ENCODE results near the gene PUS10.
"Not testable (repeated sequence)": the region's sequence is repeated elsewhere in the genome, so short reads cannot be mapped to it uniquely, and the experiment has no call there.

Gene PUS10

DNA sequence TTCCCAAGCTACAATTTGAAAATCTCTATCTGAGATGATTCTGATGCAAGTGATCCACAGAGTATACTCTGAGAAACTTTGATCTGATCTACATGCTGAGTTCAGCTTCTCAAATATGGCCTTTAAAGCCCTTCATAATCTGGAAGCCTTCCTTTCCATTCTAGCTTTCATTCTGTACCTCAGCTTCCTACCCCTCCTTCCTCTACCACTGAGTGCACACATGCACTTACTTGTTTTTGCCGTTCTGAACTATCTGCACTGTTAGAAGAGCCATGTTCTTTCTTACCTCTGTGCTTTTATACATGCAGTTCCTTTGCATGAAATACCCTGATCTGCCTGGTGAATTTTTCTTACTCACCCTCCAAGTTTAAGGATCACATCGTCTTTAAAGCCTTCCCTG is 111.7 kb downstream of the PUS10 start:
- TF ChIP-seq, protein P1, sequence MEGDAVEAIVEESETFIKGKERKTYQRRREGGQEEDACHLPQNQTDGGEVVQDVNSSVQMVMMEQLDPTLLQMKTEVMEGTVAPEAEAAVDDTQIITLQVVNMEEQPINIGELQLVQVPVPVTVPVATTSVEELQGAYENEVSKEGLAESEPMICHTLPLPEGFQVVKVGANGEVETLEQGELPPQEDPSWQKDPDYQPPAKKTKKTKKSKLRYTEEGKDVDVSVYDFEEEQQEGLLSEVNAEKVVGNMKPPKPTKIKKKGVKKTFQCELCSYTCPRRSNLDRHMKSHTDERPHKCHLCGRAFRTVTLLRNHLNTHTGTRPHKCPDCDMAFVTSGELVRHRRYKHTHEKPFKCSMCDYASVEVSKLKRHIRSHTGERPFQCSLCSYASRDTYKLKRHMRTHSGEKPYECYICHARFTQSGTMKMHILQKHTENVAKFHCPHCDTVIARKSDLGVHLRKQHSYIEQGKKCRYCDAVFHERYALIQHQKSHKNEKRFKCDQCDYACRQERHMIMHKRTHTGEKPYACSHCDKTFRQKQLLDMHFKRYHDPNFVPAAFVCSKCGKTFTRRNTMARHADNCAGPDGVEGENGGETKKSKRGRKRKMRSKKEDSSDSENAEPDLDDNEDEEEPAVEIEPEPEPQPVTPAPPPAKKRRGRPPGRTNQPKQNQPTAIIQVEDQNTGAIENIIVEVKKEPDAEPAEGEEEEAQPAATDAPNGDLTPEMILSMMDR (IDR thresholded peaks at IDR 0.05; ENCODE audit: insufficient read depth, low read depth, low read length, missing control alignments): no peak
- H3K4me3 ChIP-seq (ENCODE audit: low read length): no peak overlapping the region
- no peak for DNase-seq (ENCODE audit: low read depth)

DNA sequence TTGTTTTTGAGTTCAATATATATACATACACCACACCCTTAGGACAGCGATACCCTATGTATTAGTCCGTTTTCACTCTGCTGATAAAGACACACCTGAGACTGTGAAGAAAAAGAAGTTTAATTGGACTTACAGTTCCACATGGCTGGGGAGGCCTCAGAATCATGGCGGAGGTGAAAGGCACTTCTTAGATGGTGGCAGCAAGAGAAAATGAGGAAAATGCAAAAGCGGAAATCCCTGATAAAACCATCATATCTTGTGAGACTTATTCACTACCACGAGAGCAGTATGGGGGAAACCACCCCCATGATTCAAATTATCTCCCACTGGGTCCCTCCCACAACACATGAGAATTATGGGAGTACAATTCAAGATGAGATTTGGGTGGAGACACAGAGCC is 112.2 kb downstream of the PUS10 start:
- not testable (repeated sequence) for DNase-seq (ENCODE audit: low read depth); H3K4me3 ChIP-seq (ENCODE audit: low read length)

DNA sequence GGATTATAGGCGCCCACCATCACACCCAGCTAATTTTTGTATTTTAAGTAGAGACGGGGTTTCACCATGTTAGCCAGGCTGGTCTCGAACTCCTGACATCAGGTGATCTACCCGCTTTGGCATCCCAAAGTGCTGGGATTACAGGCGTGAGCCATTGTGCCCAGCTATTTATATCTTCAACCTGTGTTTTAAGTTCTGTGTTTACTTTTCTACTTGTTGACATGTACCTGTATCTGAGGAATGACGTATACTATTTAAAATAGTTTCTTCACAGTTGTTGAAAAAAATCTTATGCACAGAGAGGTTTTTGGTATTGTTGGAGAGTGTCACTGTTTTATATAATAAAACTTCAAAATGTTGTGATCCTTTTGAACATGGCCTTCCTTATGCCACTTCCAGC is 116.8 kb downstream of the PUS10 start:
- H3K4me3 ChIP-seq (ENCODE audit: low read length); DNase-seq (ENCODE audit: low read depth): not testable (repeated sequence)

DNA sequence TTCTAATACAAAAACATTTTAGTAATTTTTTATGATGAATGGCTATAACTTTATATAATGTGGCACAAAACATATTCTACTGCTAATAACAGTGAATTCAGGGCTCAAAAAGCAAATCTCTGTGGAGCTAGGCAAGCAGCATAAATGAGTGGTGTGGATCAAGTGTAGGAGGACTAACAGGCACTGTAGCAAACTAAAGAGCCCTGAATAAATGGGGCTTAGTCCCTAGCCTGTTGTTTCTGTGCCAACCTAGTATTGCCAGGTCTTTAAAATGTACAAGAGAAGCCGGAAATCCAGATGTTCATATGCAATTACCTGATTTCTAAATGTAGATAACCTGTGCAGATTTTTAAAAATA is 118.2 kb downstream of the PUS10 start:
- TF ChIP-seq, protein P1 (IDR thresholded peaks at IDR 0.05; ENCODE audit: insufficient read depth, low read depth, low read length, missing control alignments): no peak
- DNase-seq (ENCODE audit: low read depth): no peak
- H3K4me3 ChIP-seq (ENCODE audit: low read length): no peak overlapping the region

DNA sequence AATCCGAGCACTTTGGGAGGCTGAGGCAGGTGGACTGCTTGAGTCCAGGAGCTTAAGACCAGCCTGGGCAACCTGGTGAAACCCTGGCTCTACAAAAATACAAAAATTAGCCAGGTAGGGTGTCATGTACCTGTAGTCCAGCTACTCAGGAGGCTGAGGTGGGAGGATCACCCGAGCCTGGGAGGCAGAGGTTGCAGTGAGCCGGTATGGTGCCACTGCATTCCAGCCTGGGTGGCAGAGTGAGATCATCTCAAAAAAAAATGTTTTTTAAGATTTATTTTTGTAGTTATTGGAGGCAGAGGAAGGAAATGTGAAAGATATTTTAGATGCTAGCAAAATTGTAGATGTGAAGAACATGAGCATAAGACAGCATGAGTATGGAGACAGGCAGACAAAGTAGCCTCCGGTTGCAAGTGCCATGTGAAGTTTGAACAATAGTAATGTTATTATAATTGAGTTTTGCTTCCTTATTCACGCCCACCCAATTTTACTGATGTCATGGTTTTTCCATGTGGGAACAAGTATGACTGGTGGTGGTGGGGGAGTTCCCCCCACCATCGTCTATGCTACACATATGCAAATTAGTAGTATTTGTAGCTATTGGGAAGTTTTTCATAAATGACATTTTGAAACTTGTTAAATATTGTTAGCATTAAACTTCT is 118.7 kb downstream of the PUS10 start:
- no peak for DNase-seq (ENCODE audit: low read depth)
- TF ChIP-seq, protein P1 (IDR thresholded peaks at IDR 0.05; ENCODE audit: insufficient read depth, low read depth, low read length, missing control alignments): no peak
- H3K4me3 ChIP-seq (ENCODE audit: low read length): no peak overlapping the region

DNA sequence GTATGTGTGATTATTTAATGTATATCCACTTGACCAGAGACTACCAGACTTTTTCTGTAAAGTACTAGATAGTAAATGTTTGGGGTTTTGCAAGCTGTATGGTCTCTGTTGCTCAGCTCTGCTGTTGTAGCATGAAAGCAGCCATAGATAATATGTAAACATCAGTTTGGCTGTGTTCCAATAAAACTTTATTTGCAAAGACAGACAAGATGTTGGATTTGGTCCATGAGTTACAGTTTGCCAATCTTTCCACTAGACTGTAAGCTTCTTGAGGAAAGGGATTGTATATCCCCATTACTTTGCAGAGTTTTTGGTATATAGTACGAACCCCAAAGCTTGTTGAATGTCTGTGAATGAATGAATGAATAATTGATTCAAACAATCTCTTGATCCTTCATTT is 119.5 kb downstream of the PUS10 start:
- no peak for DNase-seq (ENCODE audit: low read depth)
- no peak overlapping the region for H3K4me3 ChIP-seq (ENCODE audit: low read length)
- TF ChIP-seq, protein P1 (IDR thresholded peaks at IDR 0.05; ENCODE audit: insufficient read depth, low read depth, low read length, missing control alignments): no peak
